ENCODE data around the gene HOMER2. TPM values are rescaled to one million over a fixed set of nuclear protein-coding genes. Genes with fewer than 3 reads are reported as not detected.

HOMER2 gene
- total and polyA plus RNA-seq, 2 experiments from 2014 or later, result 24.4 to 54.5 TPM

DNA sequence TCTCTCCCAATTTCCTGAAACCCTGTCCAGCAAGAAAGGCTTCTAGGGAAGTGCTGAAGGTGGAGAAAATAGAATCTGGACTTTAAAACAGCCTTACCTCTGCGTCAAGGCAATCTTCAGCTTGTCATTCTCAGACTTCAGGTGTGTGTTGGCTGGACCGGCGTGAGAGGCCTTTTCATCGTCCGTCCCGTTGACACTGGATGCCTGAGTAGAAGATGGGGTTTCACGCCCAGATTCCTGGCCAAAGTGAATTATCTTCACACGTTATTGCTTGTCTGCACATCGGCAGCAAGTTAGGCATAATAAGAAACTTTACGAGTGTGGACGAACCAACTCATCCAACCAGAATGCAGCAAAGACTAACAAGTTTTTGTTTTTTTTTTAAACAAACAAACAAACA is 93.6 kb downstream of the HOMER2 start:
- no peaks in the 10 kb centered on the region for H3K36me3 ChIP-seq
- H3K4me3 ChIP-seq, result no peak overlapping the region
- no peak overlapping the region for H3K27ac ChIP-seq
- peaks cover 4% of the 10 kb centered on the region for H3K4me1 ChIP-seq (ENCODE audit: low read depth)
- TF ChIP-seq, protein P1, sequence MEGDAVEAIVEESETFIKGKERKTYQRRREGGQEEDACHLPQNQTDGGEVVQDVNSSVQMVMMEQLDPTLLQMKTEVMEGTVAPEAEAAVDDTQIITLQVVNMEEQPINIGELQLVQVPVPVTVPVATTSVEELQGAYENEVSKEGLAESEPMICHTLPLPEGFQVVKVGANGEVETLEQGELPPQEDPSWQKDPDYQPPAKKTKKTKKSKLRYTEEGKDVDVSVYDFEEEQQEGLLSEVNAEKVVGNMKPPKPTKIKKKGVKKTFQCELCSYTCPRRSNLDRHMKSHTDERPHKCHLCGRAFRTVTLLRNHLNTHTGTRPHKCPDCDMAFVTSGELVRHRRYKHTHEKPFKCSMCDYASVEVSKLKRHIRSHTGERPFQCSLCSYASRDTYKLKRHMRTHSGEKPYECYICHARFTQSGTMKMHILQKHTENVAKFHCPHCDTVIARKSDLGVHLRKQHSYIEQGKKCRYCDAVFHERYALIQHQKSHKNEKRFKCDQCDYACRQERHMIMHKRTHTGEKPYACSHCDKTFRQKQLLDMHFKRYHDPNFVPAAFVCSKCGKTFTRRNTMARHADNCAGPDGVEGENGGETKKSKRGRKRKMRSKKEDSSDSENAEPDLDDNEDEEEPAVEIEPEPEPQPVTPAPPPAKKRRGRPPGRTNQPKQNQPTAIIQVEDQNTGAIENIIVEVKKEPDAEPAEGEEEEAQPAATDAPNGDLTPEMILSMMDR (IDR thresholded peaks at IDR 0.05; ENCODE audit: low read depth, low read length), result no peak
- no peaks in the 10 kb centered on the region for H3K9me3 ChIP-seq (ENCODE audit: low read depth)
- H3K27me3 ChIP-seq, result no peaks in the 10 kb centered on the region
- DNase-seq (ENCODE audit: low read depth in 1 of 2, low spot score in 1 of 2), result no peak

DNA sequence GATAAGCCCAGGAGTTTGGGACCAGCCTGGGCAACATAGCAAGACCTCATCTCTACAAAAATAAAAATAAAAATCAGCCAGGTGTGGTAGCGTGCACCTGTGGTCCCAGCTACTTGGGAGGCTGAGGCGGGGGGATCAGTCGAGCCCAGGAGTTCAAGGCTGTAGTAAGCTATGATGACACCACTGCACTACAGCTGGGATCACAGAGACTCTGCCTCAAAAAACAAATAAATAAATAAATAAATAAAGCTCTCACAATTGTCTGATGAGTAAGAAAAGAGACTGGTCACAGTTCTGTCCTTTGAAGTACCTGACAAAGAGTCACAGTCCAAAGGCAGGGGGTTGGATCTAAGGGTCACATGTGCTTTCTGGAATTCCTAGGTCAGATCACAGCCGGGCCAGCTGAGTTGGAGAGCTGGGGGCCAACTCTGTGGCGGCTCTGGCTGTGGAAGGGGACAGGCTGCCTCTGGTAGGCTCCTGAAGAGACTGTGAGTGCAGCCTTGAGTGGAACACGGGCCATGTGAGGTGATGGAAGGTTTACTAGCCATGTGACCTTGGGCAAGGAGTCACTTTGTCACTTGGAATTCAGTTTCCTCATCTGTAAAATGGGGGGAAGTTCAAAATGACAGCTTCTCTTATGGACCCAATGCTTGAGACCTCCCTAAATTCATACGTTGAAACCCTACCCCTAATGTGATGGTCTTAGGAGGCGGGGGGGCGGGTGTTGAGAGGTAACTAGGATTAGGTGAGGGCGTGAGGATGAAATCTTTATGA is 95.9 kb downstream of the HOMER2 start:
- Histone ChIP-seq H3K27me3 (no peaks in the 10 kb centered on the region), H3K4me1 (ENCODE audit: low read depth) (no peaks in the 10 kb centered on the region), H3K27ac (no peak overlapping the region), H3K9me3 (ENCODE audit: low read depth) (no peaks in the 10 kb centered on the region), H3K4me3 (no peak overlapping the region), H3K36me3 (no peaks in the 10 kb centered on the region)
- no peak for DNase-seq (ENCODE audit: low read depth in 1 of 2, low spot score in 1 of 2)
- TF ChIP-seq, protein P1 (IDR thresholded peaks at IDR 0.05; ENCODE audit: low read depth, low read length), result no peak

DNA sequence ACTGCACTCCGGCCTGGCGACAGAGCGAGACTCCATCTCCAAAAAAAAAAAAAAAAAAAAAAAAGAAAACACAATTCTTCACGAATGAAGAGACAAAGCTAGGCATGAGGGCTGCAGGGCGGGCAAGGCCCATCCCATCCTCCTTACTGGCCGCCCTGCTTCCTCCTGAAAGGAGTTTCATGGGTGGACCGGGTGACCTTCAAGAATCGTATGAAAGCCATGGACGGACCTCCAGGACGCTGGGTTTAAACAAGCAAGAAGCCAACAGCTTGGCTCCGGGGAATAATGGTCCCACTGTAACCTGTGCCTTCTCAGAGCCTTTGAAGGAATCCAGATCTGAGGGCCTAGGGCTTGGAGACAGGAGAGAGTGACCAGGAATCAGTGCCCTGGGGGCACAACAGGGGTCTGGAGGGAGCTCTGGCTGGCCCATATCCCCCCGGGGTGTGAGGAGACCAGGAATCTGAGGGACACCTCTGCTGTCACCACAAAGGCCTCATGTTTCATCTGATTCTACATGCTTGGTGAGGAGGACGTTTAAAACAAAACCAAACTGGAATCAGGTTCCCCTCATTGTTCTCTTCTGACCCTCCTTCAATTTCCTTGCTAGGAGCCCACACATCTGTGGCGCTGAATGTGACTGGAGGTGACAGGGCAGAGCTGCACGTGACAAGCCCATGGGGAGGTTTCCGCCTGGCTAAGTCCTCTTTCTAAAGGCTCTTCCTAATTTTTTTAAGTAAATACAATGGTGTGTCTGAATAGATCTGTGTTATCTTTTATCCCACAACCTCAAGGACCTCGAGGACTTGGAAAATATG is 97.0 kb downstream of the HOMER2 start:
- Histone ChIP-seq H3K27me3 (no peaks in the 10 kb centered on the region), H3K4me3 (no peak overlapping the region), H3K4me1 (ENCODE audit: low read depth) (no peaks in the 10 kb centered on the region), H3K36me3 (no peaks in the 10 kb centered on the region), H3K9me3 (ENCODE audit: low read depth) (no peaks in the 10 kb centered on the region), H3K27ac (no peak overlapping the region)
- no peak for DNase-seq (ENCODE audit: low read depth in 1 of 2, low spot score in 1 of 2)
- TF ChIP-seq, protein P1 (IDR thresholded peaks at IDR 0.05; ENCODE audit: low read depth, low read length), result no peak

DNA sequence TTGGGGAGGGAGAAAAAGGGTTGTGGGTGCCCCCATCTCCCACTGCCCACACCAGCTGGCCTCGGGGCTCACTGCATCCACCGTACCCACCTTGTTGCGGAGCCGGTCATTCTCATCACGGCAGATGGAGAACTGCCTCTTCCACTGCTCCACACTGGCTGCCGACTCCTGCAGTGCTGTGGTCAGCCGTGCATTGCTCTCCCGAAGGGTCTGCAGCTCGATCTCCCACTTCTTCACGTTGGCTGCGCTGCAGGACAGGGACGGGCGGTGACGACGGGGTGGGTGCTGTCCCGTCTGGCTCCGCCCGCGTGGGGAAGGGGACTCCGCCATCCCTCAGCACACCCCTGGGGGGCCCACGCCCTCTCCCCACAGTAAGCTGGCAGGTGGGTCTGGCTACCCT is 98.0 kb downstream of the HOMER2 start:
- H3K4me1 ChIP-seq (ENCODE audit: low read depth), result no peaks in the 10 kb centered on the region
- H3K27ac ChIP-seq, result no peak overlapping the region
- no peaks in the 10 kb centered on the region for H3K9me3 ChIP-seq (ENCODE audit: low read depth)
- H3K36me3 ChIP-seq, result no peaks in the 10 kb centered on the region
- H3K27me3 ChIP-seq, result no peaks in the 10 kb centered on the region
- H3K4me3 ChIP-seq, result no peak overlapping the region
- TF ChIP-seq, protein P1 (IDR thresholded peaks at IDR 0.05; ENCODE audit: low read depth, low read length), result no peak
- no peak for DNase-seq (ENCODE audit: low read depth in 1 of 2, low spot score in 1 of 2)

DNA sequence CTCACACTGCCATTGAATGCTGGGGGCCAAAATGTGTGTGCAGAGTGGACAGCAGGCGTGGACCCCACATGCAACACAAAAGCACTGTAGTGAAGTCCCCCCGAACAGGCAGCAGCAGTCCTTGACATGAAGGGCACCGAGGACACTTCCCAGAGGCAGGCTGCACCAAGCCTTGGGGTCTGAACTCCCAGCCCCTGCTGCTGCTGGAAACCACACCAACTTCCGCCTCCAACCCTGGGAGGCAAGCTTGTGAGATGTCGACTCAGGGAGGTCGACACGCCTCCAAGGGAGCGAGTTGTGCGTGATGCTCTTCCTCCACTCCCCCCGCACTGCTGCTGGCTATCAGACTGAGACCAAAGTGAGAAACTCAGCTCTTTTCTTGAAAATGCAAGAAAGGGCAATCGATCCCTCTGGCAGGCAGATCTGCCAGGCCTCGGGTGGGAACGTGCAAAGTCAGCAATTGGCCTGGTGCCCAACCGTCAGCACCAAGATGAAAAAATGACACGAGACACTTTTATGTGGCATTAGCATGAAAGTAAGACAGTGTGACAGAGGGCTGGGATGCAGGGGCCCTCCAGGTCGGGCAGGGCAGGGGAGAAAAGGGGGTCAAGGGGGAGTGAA is 99.5 kb downstream of the HOMER2 start:
- DNase-seq (ENCODE audit: low read depth in 1 of 2, low spot score in 1 of 2), result no peak
- no peak overlapping the region for H3K27ac ChIP-seq

More for the DNA sequence above, 99.5 kb downstream of the HOMER2 start:
- Histone ChIP-seq H3K27me3 (no peaks in the 10 kb centered on the region), H3K4me1 (ENCODE audit: low read depth) (no peaks in the 10 kb centered on the region), H3K9me3 (ENCODE audit: low read depth) (no peaks in the 10 kb centered on the region), H3K36me3 (no peaks in the 10 kb centered on the region), H3K4me3 (no peak overlapping the region)
- TF ChIP-seq, protein P1 (IDR thresholded peaks at IDR 0.05; ENCODE audit: low read depth, low read length), result no peak
